B cell (primary cell): ENCODE results near the gene PUDP. TPM values are rescaled to one million over a fixed set of nuclear protein-coding genes. Genes with fewer than 3 reads are reported as not detected.
A peak's percentile ranks its signal among the peaks of the same experiment; 100 is the strongest.

Experiments
- ATAC-seq: fragments of 200-7000 bp; cut with Tn5 transposase; one replicate; pipeline ENCODE4 v1.10.0; 2021; ENCODE audit warnings: low read depth, mild to moderate bottlenecking, moderate number of reproducible peaks, moderate library complexity
- CTCF ChIA-PET: fragments of 350-600 bp; sonication (Branson Sonifier 250); formaldehyde crosslinking; loops from one replicate; lab custom pipeline; 2021; ENCODE audit warnings: antibody characterized with exemption, inconsistent platforms; lab: Charles Lee
- POLR2A ChIA-PET: fragments of 350-600 bp; sonication (Branson Sonifier 250); formaldehyde crosslinking; loops from one replicate; lab custom pipeline; 2021; ENCODE audit warnings: antibody characterized with exemption; lab: Charles Lee
- DNase-seq: peaks from one replicate; pipeline ENCODE4 v3.0.0; 2013
- H2AFZ ChIP-seq: 2 replicates; pipeline ENCODE4 v1.6.1; 2012; ENCODE audit warnings: mild to moderate bottlenecking, low read depth, low read length; ENCODE audit not compliant: insufficient read depth, poor library complexity, severe bottlenecking
- H3K27ac ChIP-seq, 2 donors: 1 replicate in 1 of 2; 2 replicates in 1 of 2; pipeline ENCODE4 v1.5.1; 2012 to 2013; ENCODE audit warnings: low read length in 2 of 2, mild to moderate bottlenecking in 2 of 2, moderate library complexity in 1 of 2
- H3K27me3 ChIP-seq, 4 experiments: fragments of 200-600 bp in 1 of 4; sonication (generic) in 1 of 4; replicated peaks in 1 of 4; 1 replicate in 2 of 4; 2 replicates in 2 of 4; pipeline versions ENCODE4 v1.6.1 to v1.7.0; 2013 to 2016; ENCODE audit warnings: low read length in 3 of 4, mild to moderate bottlenecking in 2 of 4, mixed read lengths in 1 of 4, moderate library complexity in 1 of 4; ENCODE audit not compliant: insufficient read depth in 4 of 4, control insufficient read depth in 3 of 4; ENCODE audit errors: control extremely low read depth in 1 of 4
- H3K36me3 ChIP-seq, 2 experiments: replicated peaks in 1 of 2; 1 replicate in 1 of 2; 2 replicates in 1 of 2; pipeline versions ENCODE4 v1.6.1 to v1.7.1; 2013; ENCODE audit warnings: low read length in 1 of 2; ENCODE audit not compliant: insufficient read depth in 2 of 2, control insufficient read depth in 1 of 2; ENCODE audit errors: control extremely low read depth in 1 of 2, extremely low read depth in 1 of 2
- H3K4me1 ChIP-seq, 2 donors: fragments of 200-600 bp in 1 of 2; sonication (generic) in 1 of 2; 1 replicate in 1 of 2; 2 replicates in 1 of 2; pipeline versions ENCODE4 v1.5.1 to v1.6.1; 2013 to 2017; ENCODE audit warnings: low read length in 2 of 2; ENCODE audit not compliant: control insufficient read depth in 2 of 2, insufficient read depth in 2 of 2
- H3K4me2 ChIP-seq: replicated peaks from 2 replicates; pipeline ENCODE3; 2012; ENCODE audit warnings: mild to moderate bottlenecking, low read depth, low read length; ENCODE audit not compliant: poor library complexity, severe bottlenecking
- H3K4me3 ChIP-seq, 5 experiments: fragments of 200-600 bp in 1 of 5; sonication (generic) in 1 of 5; 1 replicate in 3 of 5; 2 replicates in 2 of 5; pipeline versions ENCODE4 v1.5.1 to v1.7.0; 2011 to 2016; ENCODE audit warnings: low read length in 4 of 5, mild to moderate bottlenecking in 4 of 5, low read depth in 2 of 5, control low read depth in 1 of 5, moderate library complexity in 1 of 5; ENCODE audit not compliant: insufficient read depth in 1 of 5; ENCODE audit errors: control extremely low read depth in 1 of 5, extremely low read depth in 1 of 5
- H3K79me2 ChIP-seq: fragments of 200-600 bp; sonication (generic); one replicate; pipeline ENCODE4 v1.6.0; 2016; ENCODE audit warnings: low read length; ENCODE audit not compliant: control insufficient read depth, insufficient read depth
- H3K9ac ChIP-seq: fragments of 200-600 bp; sonication (generic); 2 replicates; pipeline ENCODE4 v1.6.1; 2017; ENCODE audit warnings: mild to moderate bottlenecking, low read length, moderate library complexity
- H3K9me3 ChIP-seq, 3 donors: one replicate each; pipeline versions ENCODE4 v1.6.1 to v1.7.1; 2013; ENCODE audit warnings: low read length in 2 of 3; ENCODE audit not compliant: control insufficient read depth in 2 of 3, insufficient read depth in 1 of 3; ENCODE audit errors: control extremely low read depth in 1 of 3
- H4K20me1 ChIP-seq: 2 replicates; pipeline ENCODE4 v1.6.0; 2012; ENCODE audit warnings: mild to moderate bottlenecking, low read length; ENCODE audit not compliant: insufficient read depth, control insufficient read depth, poor library complexity, severe bottlenecking
- H3K27ac Mint-ChIP-seq: one replicate; pipeline ENCODE4 v1.8.0; 2021; ENCODE audit warnings: mixed read lengths
- H3K27me3 Mint-ChIP-seq: one replicate; pipeline ENCODE4 v1.8.0; 2021; ENCODE audit warnings: mixed read lengths
- H3K4me1 Mint-ChIP-seq: one replicate; pipeline ENCODE4 v1.8.0; 2021; ENCODE audit warnings: mixed read lengths
- H3K4me3 Mint-ChIP-seq: one replicate; pipeline ENCODE4 v1.8.0; 2021; ENCODE audit warnings: mixed read lengths
- H3K9me3 Mint-ChIP-seq: one replicate; pipeline ENCODE4 v1.8.0; 2022; ENCODE audit warnings: mixed read lengths; ENCODE audit not compliant: insufficient read depth
- EZH2 ChIP-seq: IDR thresholded peaks from 2 replicates; pipeline ENCODE4 v1.6.1; 2012; ENCODE audit warnings: borderline replicate concordance, low read depth, mild to moderate bottlenecking, moderate library complexity, low read length; ENCODE audit not compliant: insufficient read depth, poor library complexity, severe bottlenecking
- WGBS: methylation state at CpG from one replicate; pipeline ENCODE4 v1.1.5; 2013; ENCODE audit warnings: missing lambda C conversion rate; ENCODE audit not compliant: insufficient coverage; 5-methylcytosine and 5-hydroxymethylcytosine counted together
- intact Hi-C: fragments of 100-400 bp; cut with micrococcal nuclease; formaldehyde crosslinking; loops from one replicate; pipeline ENCODE4 v1.10.0; 2022
- polyA plus RNA-seq: library from polyadenylated mRNA; depleted of rRNA; stranded (reverse); fragments of >200 nt; gene quantifications from 2 replicates; pipeline ENCODE4 v1.2.3, GENCODE V29; 2012
- total RNA-seq, 2 donors: library from RNA; stranded (reverse); fragments of 120-200 nt in 1 of 2; gene quantifications; 1 replicate in 1 of 2; 2 replicates in 1 of 2; pipeline versions ENCODE4 v1.2.3 to v1.2.4, GENCODE V29; 2013 to 2022
- TF ChIP-seq, protein P1 (sequence below): fragments of 200-600 bp; IDR thresholded peaks from one replicate; pipeline ENCODE4 v1.8.0; 2022; ENCODE audit warnings: antibody characterized with exemption, mild to moderate bottlenecking

Gene PUDP
- total and polyA plus RNA-seq, 2 donors (not counting 1 experiment from before 2014, with no cell fraction given): 12.8 to 14.1 TPM

DNA sequence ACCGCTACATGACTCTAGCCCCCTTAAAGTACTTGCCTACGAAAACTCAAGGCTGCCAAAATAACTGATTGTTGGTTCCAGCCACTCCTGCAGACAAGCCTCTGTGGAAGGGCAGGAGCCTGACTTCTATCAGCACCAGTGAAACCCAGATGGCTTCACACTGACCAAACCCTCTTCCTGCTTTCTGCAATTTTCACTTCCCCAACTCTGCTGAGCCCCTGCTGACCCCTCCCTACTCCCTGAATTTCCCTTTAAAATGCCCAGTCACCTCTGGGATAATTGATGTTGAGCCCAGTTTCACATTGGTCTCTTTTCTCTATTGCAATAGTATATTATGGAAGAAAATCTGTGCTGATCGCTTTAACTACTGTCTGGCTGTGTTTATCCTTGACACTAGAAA lies 62.1 kb downstream of the PUDP start:
- WGBS: 100% methylated on average over 2 of the region's 3 CpGs
- ChIA-PET CTCF (no interaction called here), POLR2A (no interaction called here)
- H3K4me1 Mint-ChIP-seq: peaks cover 76% of the 10 kb centered on the region
- H3K36me3 ChIP-seq: no peaks in the 10 kb centered on the region
- H3K27ac Mint-ChIP-seq: peak overlapping the region; percentile 59
- no peak for ATAC-seq
- intact Hi-C loops: loop anchor here (2.0 to 5.0 kb wide), 2 partner anchors 34 to 347 kb away; no protein-coding TSS in a partner anchor
- DNase-seq: no peak
- peak overlapping the region; percentile 36 for H3K4me2 ChIP-seq
- H3K9ac ChIP-seq: no peak overlapping the region
- H3K27ac ChIP-seq: no peak overlapping the region
- peaks cover 56 to 67% of the 10 kb centered on the region in 2 donors for H3K4me1 ChIP-seq
- no peak overlapping the region for H2AFZ ChIP-seq
- H3K9me3 ChIP-seq: no peaks in the 10 kb centered on the region
- H3K27me3 Mint-ChIP-seq: no peaks in the 10 kb centered on the region
- TF ChIP-seq EZH2: no peak
- TF ChIP-seq, protein P1, sequence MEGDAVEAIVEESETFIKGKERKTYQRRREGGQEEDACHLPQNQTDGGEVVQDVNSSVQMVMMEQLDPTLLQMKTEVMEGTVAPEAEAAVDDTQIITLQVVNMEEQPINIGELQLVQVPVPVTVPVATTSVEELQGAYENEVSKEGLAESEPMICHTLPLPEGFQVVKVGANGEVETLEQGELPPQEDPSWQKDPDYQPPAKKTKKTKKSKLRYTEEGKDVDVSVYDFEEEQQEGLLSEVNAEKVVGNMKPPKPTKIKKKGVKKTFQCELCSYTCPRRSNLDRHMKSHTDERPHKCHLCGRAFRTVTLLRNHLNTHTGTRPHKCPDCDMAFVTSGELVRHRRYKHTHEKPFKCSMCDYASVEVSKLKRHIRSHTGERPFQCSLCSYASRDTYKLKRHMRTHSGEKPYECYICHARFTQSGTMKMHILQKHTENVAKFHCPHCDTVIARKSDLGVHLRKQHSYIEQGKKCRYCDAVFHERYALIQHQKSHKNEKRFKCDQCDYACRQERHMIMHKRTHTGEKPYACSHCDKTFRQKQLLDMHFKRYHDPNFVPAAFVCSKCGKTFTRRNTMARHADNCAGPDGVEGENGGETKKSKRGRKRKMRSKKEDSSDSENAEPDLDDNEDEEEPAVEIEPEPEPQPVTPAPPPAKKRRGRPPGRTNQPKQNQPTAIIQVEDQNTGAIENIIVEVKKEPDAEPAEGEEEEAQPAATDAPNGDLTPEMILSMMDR: no peak
- no peaks in the 10 kb centered on the region for H3K27me3 ChIP-seq
- peak overlapping the region; percentile 38 for H3K4me3 Mint-ChIP-seq
- H3K4me3 ChIP-seq: no peak overlapping the region
- no peaks in the 10 kb centered on the region for H4K20me1 ChIP-seq
- peaks cover 5% of the 10 kb centered on the region for H3K79me2 ChIP-seq
- H3K9me3 Mint-ChIP-seq: no peaks in the 10 kb centered on the region

GRCh38 chrX:7084841-7085240 lies 63.1 kb downstream of the PUDP start:
- peaks cover 56 to 67% of the 10 kb centered on the region in 2 donors for H3K4me1 ChIP-seq
- TF ChIP-seq, protein P1: no peak
- TF ChIP-seq EZH2: no peak
- Mint-ChIP-seq H3K27ac (peak overlapping the region; percentile 88), H3K4me1 (peaks cover 79% of the 10 kb centered on the region), H3K4me3 (no peak overlapping the region), H3K9me3 (no peaks in the 10 kb centered on the region), H3K27me3 (no peaks in the 10 kb centered on the region)
- ATAC-seq (no peak), DNase-seq (no peak)
- H3K4me2 ChIP-seq: no peak overlapping the region
- intact Hi-C loops: loop anchor here (1.0 to 5.0 kb wide), 3 partner anchors 33 to 346 kb away; partner anchors contain the start of gene PUDP
- 100% methylated on average over 2 of the region's 10 CpGs for WGBS
- H4K20me1 ChIP-seq: no peaks in the 10 kb centered on the region
- H3K27me3 ChIP-seq: no peaks in the 10 kb centered on the region
- H3K36me3 ChIP-seq: no peaks in the 10 kb centered on the region
- H3K79me2 ChIP-seq: peaks cover 7% of the 10 kb centered on the region
- no peak overlapping the region for H3K27ac ChIP-seq
- no peak overlapping the region for H3K4me3 ChIP-seq
- no peak overlapping the region for H2AFZ ChIP-seq
- CTCF ChIA-PET: no interaction called here
- no peaks in the 10 kb centered on the region for H3K9me3 ChIP-seq
- H3K9ac ChIP-seq: no peak overlapping the region
- POLR2A ChIA-PET: no interaction called here
